Measurements from ENCODE around the gene PPY.
"Not testable (repeated sequence)": the region's sequence is repeated elsewhere in the genome, so short reads cannot be mapped to it uniquely, and the experiment has no call there.

Gene PPY

DNA sequence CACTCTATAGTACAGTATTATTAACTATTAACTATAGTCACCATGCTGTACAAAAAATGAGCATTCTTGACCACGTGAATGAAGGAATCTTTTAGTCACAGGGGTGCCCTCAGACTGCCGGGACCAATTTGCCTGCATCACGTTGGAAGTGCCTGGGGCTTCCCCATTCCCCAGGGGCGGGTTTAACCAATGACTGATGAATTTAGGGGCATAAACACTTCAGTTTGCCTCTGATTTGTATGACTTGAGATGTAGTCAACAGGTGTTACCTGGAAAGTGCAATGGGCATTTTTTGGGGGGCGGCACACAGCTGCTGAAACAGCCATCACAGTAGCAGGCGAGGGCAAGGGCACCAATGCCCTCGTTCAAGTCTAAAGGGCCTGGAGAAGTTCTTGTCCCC, 20.2 kb upstream of the PPY start:
- DNase-seq, result no peak

DNA sequence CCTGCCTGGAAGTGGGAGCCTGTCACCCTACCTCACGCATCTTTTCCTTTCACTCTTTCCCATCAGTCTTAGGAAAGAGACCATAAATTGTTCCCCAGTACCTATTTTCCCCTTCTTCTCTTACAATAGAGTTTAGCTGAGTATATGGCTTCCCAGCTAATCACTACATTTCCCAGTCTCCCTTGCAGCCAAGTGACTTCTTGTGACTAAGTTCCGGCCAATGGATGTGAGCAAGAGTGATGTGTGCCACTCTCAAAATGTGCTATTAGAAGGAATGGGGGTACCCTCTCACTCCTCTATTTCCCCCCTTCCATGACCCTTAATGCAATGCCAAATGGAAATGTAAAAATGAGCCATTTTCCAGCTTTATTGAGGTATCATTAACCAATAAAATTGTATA, 19.7 kb upstream of the PPY start:
- DNase-seq, result no peak

DNA sequence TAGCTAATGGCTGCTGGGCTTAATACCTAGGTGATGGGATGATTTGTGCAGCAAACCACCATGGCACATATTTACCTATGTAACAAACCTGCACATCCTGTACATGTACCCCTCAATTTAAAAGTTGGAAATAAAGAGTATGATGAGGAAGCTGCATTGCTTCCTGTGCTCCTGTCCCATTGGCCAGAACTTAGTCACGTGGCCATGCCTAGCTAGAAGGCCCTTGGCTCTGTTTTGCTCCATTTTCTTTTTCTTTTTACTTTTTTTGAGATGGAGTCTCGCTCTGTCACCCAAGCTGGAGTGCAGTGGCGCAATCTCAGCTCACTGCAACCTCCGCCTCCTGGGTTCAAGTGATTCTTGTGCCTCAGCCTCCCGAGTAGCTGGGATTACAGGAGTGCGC, 19.0 kb upstream of the PPY start:
- DNase-seq, result not testable (repeated sequence)

DNA sequence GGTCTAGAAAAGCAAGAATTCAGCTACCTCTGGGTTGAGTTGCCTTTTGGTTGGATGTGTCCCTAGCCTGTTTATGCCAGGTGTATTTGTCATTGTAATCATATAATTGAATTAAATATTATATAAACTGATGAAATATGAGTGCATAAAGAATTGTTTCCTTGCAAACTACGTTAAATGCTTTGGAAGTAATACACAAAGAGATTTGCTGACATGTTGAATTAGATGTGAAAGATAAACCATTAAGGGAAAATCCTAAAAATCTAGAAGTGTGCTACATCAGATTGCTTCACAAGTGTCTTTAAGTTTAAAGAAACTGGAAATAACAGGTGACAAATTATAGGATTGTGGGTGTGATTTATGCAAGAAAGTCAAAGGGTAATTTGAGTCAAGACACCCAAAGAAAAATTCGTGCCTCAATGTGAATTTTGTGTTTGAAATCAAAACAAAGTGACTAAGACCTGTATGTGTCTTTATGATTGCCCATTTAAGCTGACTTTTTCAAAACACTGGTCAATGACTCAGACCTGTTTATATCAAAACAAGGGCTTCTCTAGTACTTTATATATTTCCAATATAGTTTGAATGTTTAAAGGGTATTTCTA, 16.6 kb upstream of the PPY start:
- DNase-seq, result peak; percentile 21

DNA sequence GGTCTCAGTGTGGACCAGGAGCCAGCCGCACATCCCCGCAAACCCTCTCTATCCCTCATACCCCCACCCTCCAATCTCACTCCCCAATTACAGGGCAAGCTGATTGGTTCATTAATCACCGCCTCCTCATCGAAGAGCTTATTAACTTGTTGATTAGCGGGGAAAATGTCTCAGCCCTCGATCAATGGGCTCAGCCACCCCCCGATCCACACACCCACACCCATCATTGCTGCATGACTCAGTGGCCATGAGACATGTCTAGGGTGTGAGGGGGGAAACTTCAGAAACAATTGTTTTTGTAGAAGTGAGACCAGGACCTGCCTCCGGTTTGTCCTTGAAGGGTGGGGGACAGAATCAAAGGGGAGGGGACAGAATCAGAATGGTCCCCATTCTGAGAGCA, 13.9 kb upstream of the PPY start:
- no peak for DNase-seq

DNA sequence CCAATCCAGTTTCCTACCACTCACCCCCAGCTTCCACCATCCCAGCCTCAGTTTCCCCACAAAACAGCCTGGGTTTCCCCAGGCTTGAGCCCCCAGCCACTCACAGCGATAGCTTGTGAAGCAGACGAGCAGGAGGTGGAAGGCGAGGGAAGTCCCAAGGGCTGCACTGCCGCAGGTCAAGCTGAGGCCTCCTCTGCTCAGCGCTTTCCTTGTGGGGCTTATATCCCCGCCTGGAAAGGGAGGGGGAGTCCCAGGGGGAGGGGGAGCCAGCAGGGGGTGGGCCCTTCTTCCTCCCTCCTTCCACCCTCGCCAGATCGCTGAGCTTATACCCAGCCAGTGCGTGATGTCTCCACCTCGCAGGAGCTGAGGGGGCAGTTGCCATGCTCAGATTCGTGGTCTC, 11.5 kb upstream of the PPY start, which contains the start of gene PYY:
TSS of gene PYY (minus strand) at position 195 of the 400 bp plus-strand sequence. CDS start 457 bp downstream, outside the sequence.
- no peak for DNase-seq

DNA sequence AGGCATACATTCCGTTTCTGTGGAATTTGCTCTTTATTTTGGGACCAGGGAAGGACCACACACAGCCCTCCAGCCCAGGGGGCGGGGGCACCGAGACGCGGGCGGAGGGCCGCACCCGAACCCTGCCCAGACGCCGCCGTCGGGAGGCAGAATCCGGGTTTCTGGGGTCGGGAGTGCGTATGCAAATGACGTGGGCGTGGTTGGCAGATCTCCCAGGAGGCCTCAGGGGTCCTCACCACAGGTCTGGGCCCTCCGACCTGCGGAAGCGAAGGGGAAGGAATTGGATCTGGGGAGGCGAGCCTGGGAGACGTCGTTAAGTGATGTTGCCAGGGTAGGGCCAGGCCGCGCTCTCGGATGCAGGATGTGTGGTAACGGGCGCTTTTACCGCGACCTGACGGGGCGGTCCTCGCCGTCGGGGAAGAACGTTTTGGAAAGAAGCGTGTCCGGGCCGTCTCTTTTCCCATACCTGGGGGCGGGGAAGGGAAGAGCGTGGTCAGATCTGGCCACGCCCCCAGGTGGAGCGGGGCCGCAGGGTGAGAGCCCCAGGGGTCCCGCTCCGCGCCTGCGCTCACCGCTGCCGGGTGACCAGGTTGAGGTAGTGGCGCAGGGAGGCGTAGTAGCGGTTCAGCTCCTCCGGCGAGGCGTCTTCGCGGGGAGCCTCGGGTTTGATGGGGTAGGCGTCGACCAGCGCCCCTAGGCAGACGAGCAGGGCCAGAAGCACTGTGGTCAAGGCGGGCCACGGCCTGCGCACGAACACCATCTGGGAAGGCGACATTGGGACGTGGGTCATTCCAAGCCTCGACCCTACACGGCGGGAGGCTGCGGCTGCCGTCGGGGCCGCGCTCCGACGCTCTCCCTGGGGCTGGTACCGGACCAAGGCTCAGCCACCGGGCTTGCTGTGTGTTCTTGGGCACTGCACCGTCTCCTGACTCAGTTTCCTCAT, 10.7 kb upstream of the PPY start:
- no peak for DNase-seq

DNA sequence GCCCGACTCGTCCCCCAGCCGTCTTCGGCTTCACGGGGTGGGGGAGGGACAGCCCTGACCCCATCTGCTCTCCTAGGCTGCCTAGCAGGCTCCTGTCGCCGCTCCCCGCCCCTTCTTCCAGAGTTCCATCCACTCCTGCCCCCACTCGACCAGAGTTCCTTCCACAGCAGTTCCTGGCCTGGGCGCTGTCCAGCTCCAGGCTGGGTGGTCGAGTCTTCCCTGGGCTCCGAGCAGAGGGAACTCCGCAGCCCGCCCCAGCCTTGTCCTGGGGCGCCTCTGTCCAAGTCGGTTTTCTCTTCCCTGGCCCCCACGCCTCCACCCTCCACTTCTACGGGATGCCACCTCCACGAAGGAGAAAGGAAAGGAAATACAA, 10.1 kb upstream of the PPY start:
- no peak for DNase-seq

DNA sequence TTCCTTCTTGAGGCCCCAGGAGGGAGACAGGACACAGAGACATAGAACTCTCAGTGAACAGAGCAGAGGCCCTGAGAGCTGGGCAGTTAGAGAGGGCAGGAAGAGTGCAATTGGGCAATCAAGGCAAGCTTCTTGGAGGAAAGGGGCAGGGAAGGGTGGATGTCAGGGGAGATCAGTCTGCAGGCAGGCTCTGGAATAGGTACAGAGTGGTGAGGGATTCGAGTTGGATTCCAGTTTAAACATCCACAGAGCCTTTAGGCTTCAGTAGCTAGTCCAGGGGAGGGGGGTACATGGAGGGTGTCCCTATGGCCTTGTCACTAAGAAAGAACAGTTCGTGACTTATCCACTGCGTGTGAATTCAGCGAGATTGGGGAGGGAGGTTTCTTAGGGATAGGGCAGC, 9.5 kb upstream of the PPY start:
- no peak for DNase-seq

DNA sequence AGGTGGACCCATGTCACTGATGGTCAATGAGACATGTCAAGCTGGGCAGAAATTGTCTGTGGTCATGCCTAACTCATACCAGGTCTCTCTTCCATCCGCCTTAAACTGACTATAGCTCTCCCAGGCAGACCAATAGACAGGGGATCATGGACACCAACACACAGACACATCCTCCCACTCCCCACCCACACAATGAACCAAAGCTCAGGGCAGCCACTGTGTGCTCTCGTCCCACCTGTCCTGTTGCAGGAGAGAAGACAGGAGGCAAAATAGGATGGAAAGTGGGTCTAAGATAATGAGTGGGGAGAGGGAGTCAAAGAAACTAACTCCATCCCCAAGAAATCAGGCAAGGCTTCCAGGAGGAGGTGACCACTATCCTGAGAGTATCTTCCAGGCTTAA, 8.3 kb upstream of the PPY start:
- no peak for DNase-seq

DNA sequence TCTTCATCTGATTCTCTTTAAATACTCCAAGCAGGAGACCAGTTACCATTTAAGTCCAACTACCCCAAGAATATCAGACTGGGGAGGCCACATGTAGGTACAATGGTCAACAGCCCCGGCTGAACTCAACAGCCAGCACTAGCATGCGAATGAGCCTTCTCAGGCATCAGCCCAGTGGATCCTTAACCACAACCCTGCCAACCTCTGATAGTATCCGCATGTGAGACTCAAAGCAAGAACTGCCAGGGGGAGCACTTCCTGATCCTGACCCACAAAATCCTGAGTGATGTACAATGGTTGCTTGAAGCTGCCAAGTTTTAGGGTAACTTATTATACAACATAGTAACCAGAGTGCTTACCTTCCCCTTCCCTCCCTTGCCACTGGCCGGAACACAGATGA, 7.5 kb upstream of the PPY start:
- peak; percentile 21 for DNase-seq

DNA sequence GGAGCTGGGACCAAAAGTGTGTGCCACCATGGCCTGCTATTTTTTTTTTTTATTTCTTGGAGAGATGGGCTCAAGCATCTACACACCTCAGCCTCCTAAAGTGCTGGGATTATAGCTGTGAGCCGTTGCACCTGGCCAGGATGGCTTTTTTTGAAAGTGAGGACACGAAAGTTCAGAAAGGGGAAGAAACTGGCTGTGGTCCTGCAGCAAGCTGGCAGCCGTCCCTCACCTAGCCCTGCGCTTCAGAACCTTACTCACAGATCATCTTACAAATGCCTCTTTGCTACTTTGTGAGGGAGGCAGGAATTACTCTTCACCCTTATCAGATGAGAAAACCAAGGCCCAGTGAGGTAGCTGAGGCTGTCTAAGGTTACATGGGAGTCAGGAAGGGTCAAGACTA, 4.5 kb upstream of the PPY start:
- DNase-seq, result no peak

DNA sequence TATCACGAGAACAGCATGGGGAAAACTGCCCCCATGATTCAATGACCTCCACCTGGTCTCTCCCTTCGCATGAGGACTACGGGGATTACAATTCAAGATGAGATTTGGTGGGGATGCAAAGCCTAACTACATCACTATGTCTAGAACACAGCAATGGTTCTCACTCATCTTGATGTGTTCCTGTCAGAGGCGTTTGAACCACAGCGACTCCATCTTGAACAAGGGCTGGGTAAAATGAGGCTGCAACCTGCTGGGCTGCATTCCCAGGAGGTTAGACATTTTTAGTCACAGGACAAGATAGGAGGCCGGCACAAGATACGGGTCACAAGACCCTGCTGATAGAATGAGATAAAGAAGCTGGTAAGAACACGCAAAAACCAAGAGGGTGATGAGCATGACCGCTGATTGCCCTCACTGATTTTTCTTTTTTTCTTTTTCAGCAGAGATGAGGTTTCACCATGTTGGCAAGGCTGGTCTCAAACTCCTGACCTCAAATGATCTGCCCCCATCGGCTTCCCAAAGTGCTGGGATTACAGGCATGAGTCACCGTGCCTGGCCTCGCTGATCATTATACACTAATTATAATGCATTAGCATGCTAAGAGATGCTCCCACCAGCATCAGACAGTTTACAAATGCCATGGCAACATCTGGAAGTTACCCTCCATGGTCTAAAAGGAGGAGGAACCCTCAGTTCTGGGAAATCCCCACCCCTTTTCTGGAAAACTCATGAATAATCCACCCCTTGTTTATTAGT, 3.0 kb upstream of the PPY start:
- DNase-seq, result peak; percentile 48

DNA sequence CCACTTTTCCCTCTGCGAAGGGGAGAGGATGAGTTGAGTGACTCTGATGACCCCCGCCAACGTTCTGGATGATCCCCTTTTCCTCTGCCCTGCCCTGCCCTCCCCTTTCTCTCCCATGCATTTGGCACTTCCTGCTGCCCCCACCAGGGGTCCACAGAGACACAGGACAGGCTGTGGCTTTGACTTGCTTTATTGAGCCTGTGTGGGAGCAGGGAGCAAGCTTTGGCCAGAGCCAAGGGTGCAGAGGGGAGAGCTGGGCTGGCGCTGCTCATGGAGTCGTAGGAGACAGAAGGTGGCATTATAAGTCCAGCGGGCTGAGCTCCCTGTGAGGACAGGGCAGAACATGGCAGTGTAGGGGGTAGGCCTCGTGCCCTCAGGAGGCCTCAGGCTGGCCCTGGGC, 1.6 kb downstream of the PPY start:
- peak; percentile 53 for DNase-seq

DNA sequence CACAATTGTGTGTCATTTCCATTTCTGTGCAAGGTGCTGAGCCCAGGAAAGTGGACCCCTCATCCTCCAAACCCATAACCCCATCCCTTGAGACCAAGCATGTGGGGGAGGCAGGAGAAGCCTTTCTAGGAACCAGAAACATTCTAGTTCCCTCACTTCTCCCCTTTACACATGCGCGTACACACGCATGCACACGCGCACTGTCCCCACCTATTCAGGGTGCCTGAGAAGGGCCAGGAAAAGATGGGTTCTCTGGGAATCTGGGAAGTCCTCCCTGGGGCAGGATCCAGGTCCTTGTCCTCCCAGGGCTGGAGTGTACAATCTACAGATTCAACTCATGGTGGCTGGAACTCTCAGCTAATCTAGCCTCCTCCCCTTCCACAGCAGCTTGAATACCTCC, 2.4 kb downstream of the PPY start:
- DNase-seq, result no peak

DNA sequence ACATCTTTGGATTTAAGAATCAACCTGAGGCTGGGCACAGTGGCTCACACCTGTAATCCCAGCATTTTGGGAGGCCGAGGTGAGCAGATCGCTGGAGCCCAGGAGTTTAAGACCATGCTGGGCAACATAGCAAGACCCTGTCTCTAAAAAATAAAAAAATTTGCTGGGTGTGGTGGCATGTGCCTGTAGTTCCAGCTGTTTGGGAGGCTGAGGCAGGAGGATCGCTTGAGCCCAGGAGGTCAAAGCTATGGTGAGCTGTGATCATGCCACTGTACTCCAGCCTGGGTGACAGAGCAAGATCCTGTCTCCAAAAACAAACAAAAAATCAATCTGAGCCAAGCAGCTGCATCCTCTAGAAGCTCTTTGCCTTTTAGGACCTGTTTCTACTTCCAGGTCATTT, 2.8 kb downstream of the PPY start:
- DNase-seq, result not testable (repeated sequence)

DNA sequence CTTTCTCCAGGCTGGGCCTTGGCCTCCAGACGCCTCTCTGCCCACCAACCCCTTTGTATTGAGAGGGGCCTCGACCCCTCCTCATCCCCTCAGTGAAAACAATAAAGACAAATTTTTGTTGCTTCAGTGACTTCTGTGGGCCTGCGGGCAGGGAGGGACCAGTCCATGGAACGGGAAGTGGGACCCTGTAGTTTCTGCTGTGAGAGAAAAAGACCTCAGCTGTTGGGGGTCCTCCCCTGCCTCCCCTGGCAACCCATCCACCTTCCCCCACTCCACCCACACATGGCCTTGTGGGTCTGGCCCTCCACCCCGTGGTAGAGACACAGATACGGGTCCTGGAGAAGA, 3.5 kb downstream of the PPY start:
- no peak for DNase-seq

DNA sequence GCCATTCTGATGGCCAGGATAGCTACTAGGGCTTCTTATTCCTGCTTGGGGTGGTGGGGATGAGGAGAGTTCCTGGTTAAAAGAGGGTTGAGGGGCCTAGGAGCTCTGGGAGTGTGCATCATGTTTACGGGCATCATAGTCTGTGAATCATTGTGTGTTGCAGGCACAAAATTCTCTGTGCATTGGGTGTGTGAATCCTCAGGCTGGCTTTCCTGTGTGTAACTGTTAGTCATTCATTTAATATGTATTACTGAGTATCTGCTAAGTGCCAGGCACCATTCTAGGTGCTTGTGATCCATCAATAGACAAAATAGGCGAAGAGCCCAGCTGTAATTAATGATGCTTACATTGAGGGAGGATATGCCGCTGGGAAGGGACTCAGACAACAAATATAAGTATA, 5.8 kb downstream of the PPY start:
- peak; percentile 64 for DNase-seq

DNA sequence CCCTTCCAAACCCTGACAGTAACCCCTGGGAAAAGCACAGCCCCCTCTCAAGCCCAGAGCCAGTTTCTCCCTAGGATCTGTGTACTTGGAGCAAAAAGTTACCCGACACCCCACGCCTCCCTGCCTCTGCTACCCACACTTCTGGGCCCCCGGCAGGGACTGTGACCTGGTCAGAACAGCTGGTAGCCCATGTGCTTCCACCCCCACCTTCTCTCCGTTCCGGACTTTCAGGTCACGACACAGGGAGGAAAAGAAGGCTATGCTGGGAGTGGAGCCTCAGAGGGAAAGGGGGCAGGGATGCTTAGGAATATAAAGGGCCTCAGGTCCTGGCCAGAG, 6.4 kb downstream of the PPY start:
- DNase-seq, result no peak

DNA sequence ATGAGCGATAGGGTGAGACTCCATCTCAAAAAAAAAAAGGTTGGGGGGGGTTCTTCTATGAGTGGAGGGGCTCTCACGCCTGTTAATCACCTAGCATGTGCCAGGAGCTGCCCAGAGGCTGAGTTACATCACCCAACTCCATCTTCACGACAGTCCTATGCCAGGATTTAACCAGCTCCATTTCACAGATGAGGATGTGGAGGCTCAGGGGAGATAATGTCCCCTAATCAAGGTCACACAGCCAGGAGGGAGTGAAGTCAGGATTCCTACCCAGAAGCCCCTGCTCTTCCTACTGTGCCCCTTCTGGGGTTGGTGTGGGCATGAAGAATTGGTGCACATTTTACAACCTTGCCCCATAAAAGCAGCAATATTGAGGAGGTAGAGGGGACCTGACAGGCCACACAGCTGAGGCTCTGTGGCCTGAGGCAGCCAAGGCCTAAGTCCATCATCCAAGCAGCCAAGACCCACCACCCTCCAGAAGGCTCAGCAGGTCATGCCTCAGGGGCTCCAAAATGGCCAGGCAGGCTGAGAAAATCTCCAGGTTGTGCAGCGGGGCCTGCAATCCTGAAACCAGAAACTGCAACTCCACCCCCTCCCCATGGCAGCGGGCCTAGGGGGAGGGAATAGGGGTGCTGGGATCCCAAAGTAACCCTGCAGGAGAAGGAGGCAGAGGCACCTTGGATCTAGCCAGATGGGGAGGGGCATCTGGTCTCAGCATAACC, 6.9 kb downstream of the PPY start:
- DNase-seq, result no peak

DNA sequence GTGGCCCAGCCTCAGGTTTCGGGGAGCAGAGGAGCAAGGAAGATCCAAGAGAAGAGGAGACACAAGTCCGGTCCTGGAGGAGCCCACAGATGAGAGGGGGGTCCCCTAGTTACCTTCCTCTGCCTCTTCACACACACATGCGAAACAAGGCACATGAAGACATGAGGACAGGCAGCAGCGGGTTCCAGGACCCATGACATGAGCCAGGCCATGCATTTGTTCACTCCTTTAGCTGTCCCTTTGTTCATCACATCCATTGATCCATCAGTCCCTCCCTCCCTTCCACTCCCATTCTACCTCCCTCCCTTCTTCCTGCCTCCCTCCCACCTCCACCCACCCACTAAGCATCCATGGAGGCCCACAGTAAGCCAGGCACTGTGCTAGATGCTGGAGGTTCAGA, 9.4 kb downstream of the PPY start:
- DNase-seq, result no peak

DNA sequence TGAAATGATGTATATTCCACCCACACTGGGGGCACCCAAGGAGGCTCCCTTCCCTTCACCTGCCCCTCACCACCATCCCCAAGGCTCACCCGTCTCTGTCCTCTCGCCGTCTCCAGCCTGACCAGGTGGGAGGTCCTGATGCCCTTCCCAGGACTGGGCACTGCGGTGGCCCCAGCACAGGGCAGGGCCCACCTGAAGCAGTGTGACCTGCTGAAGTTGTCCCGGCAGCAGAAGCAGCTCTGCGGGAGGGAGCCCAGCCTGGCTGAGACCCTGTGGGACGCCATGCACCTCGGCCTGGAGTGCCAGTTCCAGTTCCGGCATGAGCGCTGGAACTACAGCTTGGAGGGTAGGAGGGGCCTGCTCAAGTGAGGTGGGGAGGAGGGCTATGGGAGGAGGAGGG, 9.9 kb downstream of the PPY start:
- DNase-seq, result no peak

DNA sequence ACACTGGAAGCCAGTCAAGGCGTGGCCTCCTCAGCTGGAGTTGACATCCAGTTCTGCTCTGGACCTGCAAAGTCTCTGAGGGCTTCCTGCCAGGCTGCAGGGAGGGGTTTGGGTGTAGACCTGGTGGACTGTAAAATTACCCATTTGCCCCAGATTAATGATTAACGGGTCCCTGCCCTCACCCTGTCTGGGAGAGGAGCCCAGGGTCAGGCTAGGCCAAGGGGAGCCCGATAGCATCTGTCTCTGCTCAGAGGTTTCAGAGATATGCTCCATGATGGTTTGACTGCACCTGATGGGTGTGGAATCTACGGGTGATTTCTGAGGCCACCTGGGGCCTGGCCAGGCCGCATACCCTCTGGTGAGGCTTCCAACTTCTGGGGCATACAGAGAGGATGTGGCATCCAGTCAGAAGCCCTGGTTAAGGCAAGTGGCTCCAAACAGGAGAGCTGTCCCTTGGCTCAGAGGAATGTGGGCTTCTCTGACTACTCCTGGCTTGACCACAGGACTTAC, 11.2 kb downstream of the PPY start:
- no peak for DNase-seq
